ENCODE data around the gene AMH. TPM values are rescaled to one million over a fixed set of nuclear protein-coding genes. Genes with fewer than 3 reads are reported as not detected.

The AMH gene
- total RNA-seq, 2 experiments from 2014 or later, result 4.5 to 6.1 TPM

GRCh38 chr19:2246014-2246620 lies 3.0 kb upstream of the AMH start:
- Mint-ChIP-seq H3K9me3 (no peaks in the 10 kb centered on the region), H3K27me3 (no peaks in the 10 kb centered on the region), H3K27ac (no peak overlapping the region), H3K36me3 (ENCODE audit: low read depth) (peaks cover 24% of the 10 kb centered on the region), H3K4me3 (no peak overlapping the region), H3K4me1 (ENCODE audit: low read depth) (peaks cover 17% of the 10 kb centered on the region)
- no peak for ATAC-seq
- TF ChIP-seq CTCF (IDR thresholded peaks at IDR 0.05), result no peak
- CTCF ChIA-PET, result no interaction called here
- POLR2A ChIA-PET, result interaction anchor here (0.7 to 10.4 kb wide), 5 partner anchors 9 to 24 kb away, joined by 3 to 202 read pairs (median 6); partner anchors contain the start of genes AMH and JSRP1
- intact Hi-C loops (cut with micrococcal nuclease), result no loop called here
- DNase-seq, result no peak

- Mint-ChIP-seq H3K4me3 (no peak overlapping the region), H3K4me1 (ENCODE audit: low read depth) (peaks cover 9% of the 10 kb centered on the region), H3K27me3 (no peaks in the 10 kb centered on the region), H3K36me3 (ENCODE audit: low read depth) (peaks cover 22% of the 10 kb centered on the region), H3K9me3 (no peaks in the 10 kb centered on the region), H3K27ac (no peak overlapping the region)
- CTCF ChIA-PET, result no interaction called here
- TF ChIP-seq CTCF (IDR thresholded peaks at IDR 0.05), result no peak
- POLR2A ChIA-PET, result interaction anchor here (1.9 to 10.4 kb wide), 2 partner anchors 9 kb away, joined by 10 to 202 read pairs; partner anchors contain the start of genes AMH and JSRP1
- intact Hi-C loops (cut with micrococcal nuclease), result no loop called here
- ATAC-seq (no peak), DNase-seq (no peak)
Measured at GRCh38 chr19:2246801-2247361, 2.2 kb upstream of the AMH start.

- no peak for TF ChIP-seq CTCF (IDR thresholded peaks at IDR 0.05)
- H3K9me3 Mint-ChIP-seq, result no peaks in the 10 kb centered on the region
Measured at GRCh38 chr19:2247433-2248101, 1.6 kb upstream of the AMH start.

GRCh38 chr19:2248136-2249009 lies 750 bp upstream of the AMH start:
- Mint-ChIP-seq H3K4me1 (ENCODE audit: low read depth) (peaks cover 3% of the 10 kb centered on the region), H3K36me3 (ENCODE audit: low read depth) (peaks cover 15% of the 10 kb centered on the region), H3K27me3 (no peaks in the 10 kb centered on the region), H3K27ac (no peak overlapping the region), H3K4me3 (no peak overlapping the region), H3K9me3 (no peaks in the 10 kb centered on the region)
- intact Hi-C loops (cut with micrococcal nuclease), result no loop called here
- ATAC-seq, result no peak
- CTCF ChIA-PET, result interaction anchor here (2.9 kb wide), 1 partner anchor 13 kb away, joined by 12 read pairs; no protein-coding TSS in a partner anchor
- POLR2A ChIA-PET, result interaction anchor here (0.7 to 15.0 kb wide), 5 partner anchors 7 to 24 kb away, joined by 3 to 202 read pairs (median 9); partner anchors contain the start of gene SF3A2
- TF ChIP-seq CTCF (IDR thresholded peaks at IDR 0.05), result no peak
- no peak for DNase-seq

More at GRCh38 chr19:2247433-2248101, 1.6 kb upstream of the AMH start:
- peaks cover 18% of the 10 kb centered on the region for H3K36me3 Mint-ChIP-seq (ENCODE audit: low read depth)
- H3K27ac Mint-ChIP-seq, result no peak overlapping the region
- H3K4me1 Mint-ChIP-seq (ENCODE audit: low read depth), result peaks cover 4% of the 10 kb centered on the region
- H3K27me3 Mint-ChIP-seq, result no peaks in the 10 kb centered on the region
- DNase-seq (no peak), ATAC-seq (no peak)
- no peak overlapping the region for H3K4me3 Mint-ChIP-seq
- ChIA-PET CTCF (interaction anchor here (2.9 kb wide), 1 partner anchor 14 kb away, joined by 12 read pairs; no protein-coding TSS in a partner anchor), POLR2A (interaction anchor here (0.7 to 9.6 kb wide), 3 partner anchors 8 to 24 kb away, joined by 3 to 102 read pairs (median 3); no protein-coding TSS in a partner anchor)
- intact Hi-C loops (cut with micrococcal nuclease), result no loop called here

All from activated CD8-positive, alpha-beta T cell treated with anti-CD3 and anti-CD28 coated beads for 36 hours (primary cell).